H1 (cell line): ENCODE results near the gene MAST2. TPM values are rescaled to one million over a fixed set of nuclear protein-coding genes. Genes with fewer than 3 reads are reported as not detected.

Source experiments
- POU5F1 ChIP-seq: IDR thresholded peaks from 2 replicates; pipeline ENCODE4 v1.6.1; 2011; ENCODE audit warnings: low read depth, mild to moderate bottlenecking, low read length, moderate library complexity
- RFX5 ChIP-seq: IDR thresholded peaks from 2 replicates; pipeline ENCODE4 v1.6.1; 2011; ENCODE audit warnings: low read depth, low read length, improper control_type of control experiment, borderline replicate concordance
- TCF12 ChIP-seq: IDR thresholded peaks from 2 replicates; pipeline ENCODE4 v1.6.1; 2011; ENCODE audit warnings: low read depth, mild to moderate bottlenecking, low read length
- polyA plus RNA-seq, 7 experiments: library from polyadenylated mRNA; depleted of rRNA in 3 of 7; stranded (reverse) in 5 of 7; unstranded in 2 of 7; fragments of >200 nt in 5 of 7; fragments of 200-250 nt in 2 of 7; gene quantifications; 1 replicate in 5 of 7; 2 replicates in 1 of 7; 4 replicates in 1 of 7; pipeline versions ENCODE4 v1.2.1 to v1.2.3, GENCODE V29; 2011 to 2013; ENCODE audit warnings: missing spikeins in 2 of 7, mixed read lengths in 2 of 7
- total RNA-seq: library from RNA; stranded (reverse); fragmentation: NEBNext Ultra II Directional; extraction: Animal tissue kit (Norgen Biotek cat#: 25700); gene quantifications from 2 replicates; pipeline ENCODE4 v1.2.1, GENCODE V29; 2021
- TF ChIP-seq, protein P1 (sequence below): fragments of 300-600 bp; sonication (generic); IDR thresholded peaks from 2 replicates; pipeline ENCODE4 v1.7.1; 2012; ENCODE audit warnings: low read length, moderate library complexity, mild to moderate bottlenecking, inconsistent platforms; ENCODE audit not compliant: insufficient replicate concordance
- TF ChIP-seq, protein P2 (sequence below): IDR thresholded peaks from 2 replicates; pipeline ENCODE4 v1.6.1; 2011; ENCODE audit warnings: low read depth, mild to moderate bottlenecking, low read length; ENCODE audit not compliant: insufficient read depth

MAST2 gene
- total and polyA plus RNA-seq, 2 of the 8 experiments (the other 6 are each of a cell fraction or from before 2014, with no cell fraction given): 20.5 to 35.4 TPM

GRCh38 chr1:45785583-45785982 is 17.8 kb upstream of the MAST2 start (continued):
- TF ChIP-seq, protein P1, sequence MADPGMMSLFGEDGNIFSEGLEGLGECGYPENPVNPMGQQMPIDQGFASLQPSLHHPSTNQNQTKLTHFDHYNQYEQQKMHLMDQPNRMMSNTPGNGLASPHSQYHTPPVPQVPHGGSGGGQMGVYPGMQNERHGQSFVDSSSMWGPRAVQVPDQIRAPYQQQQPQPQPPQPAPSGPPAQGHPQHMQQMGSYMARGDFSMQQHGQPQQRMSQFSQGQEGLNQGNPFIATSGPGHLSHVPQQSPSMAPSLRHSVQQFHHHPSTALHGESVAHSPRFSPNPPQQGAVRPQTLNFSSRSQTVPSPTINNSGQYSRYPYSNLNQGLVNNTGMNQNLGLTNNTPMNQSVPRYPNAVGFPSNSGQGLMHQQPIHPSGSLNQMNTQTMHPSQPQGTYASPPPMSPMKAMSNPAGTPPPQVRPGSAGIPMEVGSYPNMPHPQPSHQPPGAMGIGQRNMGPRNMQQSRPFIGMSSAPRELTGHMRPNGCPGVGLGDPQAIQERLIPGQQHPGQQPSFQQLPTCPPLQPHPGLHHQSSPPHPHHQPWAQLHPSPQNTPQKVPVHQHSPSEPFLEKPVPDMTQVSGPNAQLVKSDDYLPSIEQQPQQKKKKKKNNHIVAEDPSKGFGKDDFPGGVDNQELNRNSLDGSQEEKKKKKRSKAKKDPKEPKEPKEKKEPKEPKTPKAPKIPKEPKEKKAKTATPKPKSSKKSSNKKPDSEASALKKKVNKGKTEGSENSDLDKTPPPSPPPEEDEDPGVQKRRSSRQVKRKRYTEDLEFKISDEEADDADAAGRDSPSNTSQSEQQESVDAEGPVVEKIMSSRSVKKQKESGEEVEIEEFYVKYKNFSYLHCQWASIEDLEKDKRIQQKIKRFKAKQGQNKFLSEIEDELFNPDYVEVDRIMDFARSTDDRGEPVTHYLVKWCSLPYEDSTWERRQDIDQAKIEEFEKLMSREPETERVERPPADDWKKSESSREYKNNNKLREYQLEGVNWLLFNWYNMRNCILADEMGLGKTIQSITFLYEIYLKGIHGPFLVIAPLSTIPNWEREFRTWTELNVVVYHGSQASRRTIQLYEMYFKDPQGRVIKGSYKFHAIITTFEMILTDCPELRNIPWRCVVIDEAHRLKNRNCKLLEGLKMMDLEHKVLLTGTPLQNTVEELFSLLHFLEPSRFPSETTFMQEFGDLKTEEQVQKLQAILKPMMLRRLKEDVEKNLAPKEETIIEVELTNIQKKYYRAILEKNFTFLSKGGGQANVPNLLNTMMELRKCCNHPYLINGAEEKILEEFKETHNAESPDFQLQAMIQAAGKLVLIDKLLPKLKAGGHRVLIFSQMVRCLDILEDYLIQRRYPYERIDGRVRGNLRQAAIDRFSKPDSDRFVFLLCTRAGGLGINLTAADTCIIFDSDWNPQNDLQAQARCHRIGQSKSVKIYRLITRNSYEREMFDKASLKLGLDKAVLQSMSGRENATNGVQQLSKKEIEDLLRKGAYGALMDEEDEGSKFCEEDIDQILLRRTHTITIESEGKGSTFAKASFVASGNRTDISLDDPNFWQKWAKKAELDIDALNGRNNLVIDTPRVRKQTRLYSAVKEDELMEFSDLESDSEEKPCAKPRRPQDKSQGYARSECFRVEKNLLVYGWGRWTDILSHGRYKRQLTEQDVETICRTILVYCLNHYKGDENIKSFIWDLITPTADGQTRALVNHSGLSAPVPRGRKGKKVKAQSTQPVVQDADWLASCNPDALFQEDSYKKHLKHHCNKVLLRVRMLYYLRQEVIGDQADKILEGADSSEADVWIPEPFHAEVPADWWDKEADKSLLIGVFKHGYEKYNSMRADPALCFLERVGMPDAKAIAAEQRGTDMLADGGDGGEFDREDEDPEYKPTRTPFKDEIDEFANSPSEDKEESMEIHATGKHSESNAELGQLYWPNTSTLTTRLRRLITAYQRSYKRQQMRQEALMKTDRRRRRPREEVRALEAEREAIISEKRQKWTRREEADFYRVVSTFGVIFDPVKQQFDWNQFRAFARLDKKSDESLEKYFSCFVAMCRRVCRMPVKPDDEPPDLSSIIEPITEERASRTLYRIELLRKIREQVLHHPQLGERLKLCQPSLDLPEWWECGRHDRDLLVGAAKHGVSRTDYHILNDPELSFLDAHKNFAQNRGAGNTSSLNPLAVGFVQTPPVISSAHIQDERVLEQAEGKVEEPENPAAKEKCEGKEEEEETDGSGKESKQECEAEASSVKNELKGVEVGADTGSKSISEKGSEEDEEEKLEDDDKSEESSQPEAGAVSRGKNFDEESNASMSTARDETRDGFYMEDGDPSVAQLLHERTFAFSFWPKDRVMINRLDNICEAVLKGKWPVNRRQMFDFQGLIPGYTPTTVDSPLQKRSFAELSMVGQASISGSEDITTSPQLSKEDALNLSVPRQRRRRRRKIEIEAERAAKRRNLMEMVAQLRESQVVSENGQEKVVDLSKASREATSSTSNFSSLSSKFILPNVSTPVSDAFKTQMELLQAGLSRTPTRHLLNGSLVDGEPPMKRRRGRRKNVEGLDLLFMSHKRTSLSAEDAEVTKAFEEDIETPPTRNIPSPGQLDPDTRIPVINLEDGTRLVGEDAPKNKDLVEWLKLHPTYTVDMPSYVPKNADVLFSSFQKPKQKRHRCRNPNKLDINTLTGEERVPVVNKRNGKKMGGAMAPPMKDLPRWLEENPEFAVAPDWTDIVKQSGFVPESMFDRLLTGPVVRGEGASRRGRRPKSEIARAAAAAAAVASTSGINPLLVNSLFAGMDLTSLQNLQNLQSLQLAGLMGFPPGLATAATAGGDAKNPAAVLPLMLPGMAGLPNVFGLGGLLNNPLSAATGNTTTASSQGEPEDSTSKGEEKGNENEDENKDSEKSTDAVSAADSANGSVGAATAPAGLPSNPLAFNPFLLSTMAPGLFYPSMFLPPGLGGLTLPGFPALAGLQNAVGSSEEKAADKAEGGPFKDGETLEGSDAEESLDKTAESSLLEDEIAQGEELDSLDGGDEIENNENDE: no peak
- TF ChIP-seq RFX5 (no peak), POU5F1 (no peak), TCF12 (no peak)
- TF ChIP-seq, protein P2, sequence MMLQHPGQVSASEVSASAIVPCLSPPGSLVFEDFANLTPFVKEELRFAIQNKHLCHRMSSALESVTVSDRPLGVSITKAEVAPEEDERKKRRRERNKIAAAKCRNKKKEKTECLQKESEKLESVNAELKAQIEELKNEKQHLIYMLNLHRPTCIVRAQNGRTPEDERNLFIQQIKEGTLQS: no peak
